ENCODE results near the gene RMP24.

The RMP24 gene

DNA sequence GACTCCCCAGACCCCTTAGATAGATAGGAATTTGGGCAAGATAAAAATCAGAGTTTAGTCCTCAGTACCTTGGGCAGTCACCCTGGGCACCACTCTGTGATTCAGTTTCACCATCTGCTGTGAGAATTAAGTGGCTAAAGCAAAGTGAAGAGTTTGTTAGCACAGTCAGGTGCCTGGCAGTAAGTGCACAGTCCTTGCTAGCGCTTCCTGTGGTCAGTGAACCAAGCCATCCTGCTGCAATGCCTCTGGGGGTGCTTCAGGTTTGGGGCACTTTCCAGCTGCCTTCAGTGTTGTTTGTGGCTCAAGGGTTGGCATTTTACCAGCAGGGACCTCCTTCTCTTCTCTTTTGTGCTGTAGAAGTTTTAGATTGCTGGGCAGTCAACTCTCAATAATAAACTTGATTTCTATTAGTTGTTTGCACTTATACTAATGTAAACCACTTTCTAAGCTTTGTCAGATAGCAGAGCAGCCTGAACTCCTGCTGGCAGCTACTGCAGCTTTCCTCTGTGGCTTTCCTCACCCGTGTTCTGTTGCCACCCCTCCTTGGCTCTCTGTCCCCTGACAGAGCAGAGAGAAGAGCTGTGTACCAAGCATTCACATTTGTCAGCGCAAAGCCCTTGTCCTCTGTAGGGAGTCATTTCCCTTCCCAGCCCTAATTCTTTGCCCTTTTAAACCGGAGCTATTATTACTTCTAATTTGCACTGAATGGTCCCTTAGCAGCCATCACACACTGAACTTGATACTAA is 48.4 kb upstream of the RMP24 start:
- in situ Hi-C loops (cut with HindIII; ENCODE audit: extremely low pct_ligation_motif_present, low pct_unique_long_range_greater_than_20kb) (no loop called here), intact Hi-C loops (cut with micrococcal nuclease; ENCODE audit: unreplicated experiment) (no loop called here)
- H3K9ac ChIP-seq (ENCODE audit: insufficient read depth, low read depth, low read length), result no peak overlapping the region
- ChIA-PET POLR2A (no interaction called here), CTCF (ENCODE audit: low intra/inter-chr PET ratio, low total read pairs) (no interaction called here)
- TF ChIP-seq ZBTB20 (CRISPR knock-in tag; IDR thresholded peaks at IDR 0.05; ENCODE audit: borderline replicate concordance, low read depth), result no peak
- H3K27me3 ChIP-seq (ENCODE audit: control insufficient read depth in 1 of 2, insufficient read depth in 2 of 2, low read length in 2 of 2), result no peaks in the 10 kb centered on the region
- ATAC-seq, result no peak; the same call in 2 of the 3 replicates
- no peaks in the 10 kb centered on the region for H3K36me3 ChIP-seq (replicated peaks in 1 of 2; ENCODE audit: control insufficient read depth in 1 of 2, insufficient read depth in 2 of 2, low read length in 2 of 2)
- no peaks in the 10 kb centered on the region for H4K20me1 ChIP-seq (ENCODE audit: insufficient read depth, low read length)
- H3K4me1 ChIP-seq (ENCODE audit: insufficient read depth, low read length), result peaks cover 12% of the 10 kb centered on the region
- WGBS (ENCODE audit: low lambda C conversion rate), result 18% methylated on average over 4 of the region's 4 CpGs
- H3K79me2 ChIP-seq (ENCODE audit: insufficient read depth, low read length), result no peaks in the 10 kb centered on the region
- no peak for FAIRE-seq
- no TSS peak for BruUV-seq (replicated peaks)
- H3K9me3 ChIP-seq (ENCODE audit: low read length), result no peaks in the 10 kb centered on the region
- DNase-seq (ENCODE audit: low spot score), result no peak
- no peak overlapping the region for H3K4me2 ChIP-seq (ENCODE audit: low read depth, low read length)
- H3K27ac ChIP-seq (ENCODE audit: extremely low read length, insufficient read depth, low read length), result no peak overlapping the region
- no peak overlapping the region for H2AFZ ChIP-seq (ENCODE audit: low read length)
- H3K4me3 ChIP-seq (replicated peaks in 1 of 3; ENCODE audit: insufficient read depth in 1 of 3, low read depth in 2 of 3, low read length in 3 of 3), result no peak overlapping the region

- Histone ChIP-seq H3K4me1 (ENCODE audit: insufficient read depth, low read length) (peaks cover 12% of the 10 kb centered on the region), H3K27ac (ENCODE audit: extremely low read length, insufficient read depth, low read length) (no peak overlapping the region), H3K36me3 (replicated peaks in 1 of 2; ENCODE audit: control insufficient read depth in 1 of 2, insufficient read depth in 2 of 2, low read length in 2 of 2) (no peaks in the 10 kb centered on the region), H3K9me3 (ENCODE audit: low read length) (no peaks in the 10 kb centered on the region; the same call in 1 of the 2 replicates), H2AFZ (ENCODE audit: low read length) (no peak overlapping the region), H3K79me2 (ENCODE audit: insufficient read depth, low read length) (no peaks in the 10 kb centered on the region), H3K4me2 (ENCODE audit: low read depth, low read length) (no peak overlapping the region), H3K4me3 (replicated peaks in 1 of 3; ENCODE audit: insufficient read depth in 1 of 3, low read depth in 2 of 3, low read length in 3 of 3) (no peak overlapping the region), H4K20me1 (ENCODE audit: insufficient read depth, low read length) (no peaks in the 10 kb centered on the region), H3K27me3 (ENCODE audit: control insufficient read depth in 1 of 2, insufficient read depth in 2 of 2, low read length in 2 of 2) (no peaks in the 10 kb centered on the region), H3K9ac (ENCODE audit: insufficient read depth, low read depth, low read length) (no peak overlapping the region)
- WGBS (ENCODE audit: low lambda C conversion rate), result 65% methylated on average over 11 of the region's 11 CpGs
- in situ Hi-C loops (cut with HindIII; ENCODE audit: extremely low pct_ligation_motif_present, low pct_unique_long_range_greater_than_20kb) (no loop called here), intact Hi-C loops (cut with micrococcal nuclease; ENCODE audit: unreplicated experiment) (no loop called here)
- FAIRE-seq (no peak), ATAC-seq (no peak), DNase-seq (ENCODE audit: low spot score) (no peak)
- no TSS peak for BruUV-seq (replicated peaks)
- ChIA-PET POLR2A (no interaction called here), CTCF (ENCODE audit: low intra/inter-chr PET ratio, low total read pairs) (no interaction called here)
- no peak for TF ChIP-seq ZNF230 (CRISPR knock-in tag; IDR thresholded peaks at IDR 0.05)
- no peak for TF ChIP-seq ZNF549 (CRISPR knock-in tag; IDR thresholded peaks at IDR 0.05)
- TF ChIP-seq MAF1 (CRISPR knock-in tag; IDR thresholded peaks at IDR 0.05; ENCODE audit: borderline replicate concordance), result no peak
- TF ChIP-seq, protein P1, sequence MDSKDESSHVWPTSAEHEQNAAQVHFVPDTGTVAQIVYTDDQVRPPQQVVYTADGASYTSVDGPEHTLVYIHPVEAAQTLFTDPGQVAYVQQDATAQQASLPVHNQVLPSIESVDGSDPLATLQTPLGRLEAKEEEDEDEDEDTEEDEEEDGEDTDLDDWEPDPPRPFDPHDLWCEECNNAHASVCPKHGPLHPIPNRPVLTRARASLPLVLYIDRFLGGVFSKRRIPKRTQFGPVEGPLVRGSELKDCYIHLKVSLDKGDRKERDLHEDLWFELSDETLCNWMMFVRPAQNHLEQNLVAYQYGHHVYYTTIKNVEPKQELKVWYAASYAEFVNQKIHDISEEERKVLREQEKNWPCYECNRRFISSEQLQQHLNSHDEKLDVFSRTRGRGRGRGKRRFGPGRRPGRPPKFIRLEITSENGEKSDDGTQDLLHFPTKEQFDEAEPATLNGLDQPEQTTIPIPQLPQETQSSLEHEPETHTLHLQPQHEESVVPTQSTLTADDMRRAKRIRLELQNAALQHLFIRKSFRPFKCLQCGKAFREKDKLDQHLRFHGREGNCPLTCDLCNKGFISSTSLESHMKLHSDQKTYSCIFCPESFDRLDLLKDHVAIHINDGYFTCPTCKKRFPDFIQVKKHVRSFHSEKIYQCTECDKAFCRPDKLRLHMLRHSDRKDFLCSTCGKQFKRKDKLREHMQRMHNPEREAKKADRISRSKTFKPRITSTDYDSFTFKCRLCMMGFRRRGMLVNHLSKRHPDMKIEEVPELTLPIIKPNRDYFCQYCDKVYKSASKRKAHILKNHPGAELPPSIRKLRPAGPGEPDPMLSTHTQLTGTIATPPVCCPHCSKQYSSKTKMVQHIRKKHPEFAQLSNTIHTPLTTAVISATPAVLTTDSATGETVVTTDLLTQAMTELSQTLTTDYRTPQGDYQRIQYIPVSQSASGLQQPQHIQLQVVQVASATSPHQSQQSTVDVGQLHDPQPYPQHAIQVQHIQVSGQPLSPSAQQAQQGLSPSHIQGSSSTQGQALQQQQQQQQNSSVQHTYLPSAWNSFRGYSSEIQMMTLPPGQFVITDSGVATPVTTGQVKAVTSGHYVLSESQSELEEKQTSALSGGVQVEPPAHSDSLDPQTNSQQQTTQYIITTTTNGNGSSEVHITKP (CRISPR knock-in tag; IDR thresholded peaks at IDR 0.05; ENCODE audit: low read depth), result no peak
- TF ChIP-seq SMAD3 (CRISPR knock-in tag; IDR thresholded peaks at IDR 0.05), result no peak
- no peak for TF ChIP-seq MZF1 (CRISPR knock-in tag; IDR thresholded peaks at IDR 0.05; ENCODE audit: borderline replicate concordance)
- TF ChIP-seq MYNN (CRISPR knock-in tag; IDR thresholded peaks at IDR 0.05; ENCODE audit: low read depth), result no peak
- TF ChIP-seq ELF3 (CRISPR knock-in tag; IDR thresholded peaks at IDR 0.05), result no peak
- TF ChIP-seq NPAS2 (CRISPR knock-in tag; IDR thresholded peaks at IDR 0.05; ENCODE audit: borderline replicate concordance), result no peak
- no peak for TF ChIP-seq ZNF333 (CRISPR knock-in tag; IDR thresholded peaks at IDR 0.05; ENCODE audit: borderline replicate concordance)
- no peak for TF ChIP-seq ZKSCAN1 (IDR thresholded peaks at IDR 0.05; ENCODE audit: low read length)
- TF ChIP-seq CCDC6 (CRISPR knock-in tag; IDR thresholded peaks at IDR 0.05), result no peak
- TF ChIP-seq E2F2 (CRISPR knock-in tag; IDR thresholded peaks at IDR 0.05; ENCODE audit: borderline replicate concordance), result no peak
- no peak for TF ChIP-seq NFKB2 (CRISPR knock-in tag; IDR thresholded peaks at IDR 0.05; ENCODE audit: borderline replicate concordance)
Observed at GRCh38 chr18:35926884-35927283, 45.6 kb upstream of the RMP24 start.
